IMR-90 (cell line): Measurements from ENCODE around the gene PAX8.

ENCODE experiments used
- BHLHE40 ChIP-seq: fragments of 150-350 bp; IDR thresholded peaks from 2 replicates; pipeline ENCODE4 v1.6.1; 2016; ENCODE audit warnings: mild to moderate bottlenecking, low read depth, low read length
- CEBPB ChIP-seq: IDR thresholded peaks from 2 replicates; pipeline ENCODE4 v1.6.1; 2012; ENCODE audit warnings: low read depth, low read length, improper control_type of control experiment
- CTCF ChIP-seq: conservative IDR thresholded peaks from 2 replicates; pipeline ENCODE4 v1.5.1; 2012; ENCODE audit warnings: mild to moderate bottlenecking, low read depth, low read length, improper control_type of control experiment
- ELK1 ChIP-seq: fragments of 150-350 bp; IDR thresholded peaks from 2 replicates; pipeline ENCODE4 v1.6.1; 2016; ENCODE audit warnings: low read depth, mild to moderate bottlenecking, low read length, moderate library complexity, borderline replicate concordance
- FOS ChIP-seq: fragments of 150-350 bp; IDR thresholded peaks from 2 replicates; pipeline ENCODE4 v1.6.1; 2016; ENCODE audit warnings: low read depth, low read length
- MAZ ChIP-seq: IDR thresholded peaks from 2 replicates; pipeline ENCODE4 v1.6.1; 2012; ENCODE audit warnings: low read depth, mild to moderate bottlenecking, low read length, improper control_type of control experiment, moderate library complexity, borderline replicate concordance
- MXI1 ChIP-seq: IDR thresholded peaks from 2 replicates; pipeline ENCODE4 v1.6.1; 2012; ENCODE audit warnings: low read depth, mild to moderate bottlenecking, low read length, moderate library complexity, borderline replicate concordance
- NFE2L2 ChIP-seq: fragments of 150-350 bp; IDR thresholded peaks from 2 replicates; pipeline ENCODE4 v1.6.1; 2016; ENCODE audit warnings: low read depth, mild to moderate bottlenecking, low read length
- POLR2A ChIP-seq: IDR thresholded peaks from 2 replicates; pipeline ENCODE4 v1.6.1; 2012; ENCODE audit warnings: mild to moderate bottlenecking, low read depth, low read length
- RAD21 ChIP-seq: IDR thresholded peaks from 2 replicates; pipeline ENCODE4 v1.6.1; 2012; ENCODE audit warnings: low read length, improper control_type of control experiment
- RFX5 ChIP-seq: IDR thresholded peaks from 2 replicates; pipeline ENCODE4 v1.8.0; 2012; ENCODE audit warnings: low read depth, mild to moderate bottlenecking, low read length, moderate library complexity
- SMC3 ChIP-seq: fragments of 150-350 bp; IDR thresholded peaks from 2 replicates; pipeline ENCODE4 v1.6.1; 2016; ENCODE audit warnings: low read depth, mild to moderate bottlenecking, antibody characterized with exemption, low read length, moderate library complexity
- USF2 ChIP-seq: fragments of 150-350 bp; IDR thresholded peaks from 2 replicates; pipeline ENCODE4 v1.6.1; 2017; ENCODE audit warnings: mild to moderate bottlenecking, antibody characterized with exemption, low read length, low read depth

GRCh38 chr2:113209011-113209645, 69.6 kb downstream of the PAX8 start:
- TF ChIP-seq ELK1 = no peak
- TF ChIP-seq CEBPB = no peak
- no peak for TF ChIP-seq POLR2A
- TF ChIP-seq NFE2L2 = no peak
- no peak for TF ChIP-seq RFX5
- TF ChIP-seq MXI1 = no peak
- no peak for TF ChIP-seq CTCF
- no peak for TF ChIP-seq SMC3
- no peak for TF ChIP-seq MAZ
- no peak for TF ChIP-seq FOS
- no peak for TF ChIP-seq BHLHE40
- no peak for TF ChIP-seq USF2
- TF ChIP-seq RAD21 = no peak
